OCI-LY7 (cell line): ENCODE data around the gene CMSS1. TPM values are rescaled to one million over a fixed set of nuclear protein-coding genes. Genes with fewer than 3 reads are reported as not detected.

ENCODE experiments used
- BruUV-seq: library from RNA; stranded (reverse); fragments of 400-500 nt; replicated peaks from 2 replicates; lab custom pipeline; 2021; lab: Mats Ljungman, UMichigan
- CTCF ChIA-PET: fragments of 300-600 bp; sonication (Branson Sonifier 250); formaldehyde crosslinking; loops from one replicate; lab custom pipeline; 2022; ENCODE audit warnings: antibody characterized with exemption; ENCODE audit not compliant: unreplicated experiment; lab: Charles Lee
- POLR2A ChIA-PET: fragments of 300-600 bp; sonication (Branson Sonifier 250); formaldehyde crosslinking; loops from one replicate; lab custom pipeline; 2022; ENCODE audit warnings: antibody characterized with exemption; lab: Charles Lee
- DNase-seq: peaks from one replicate; pipeline ENCODE4 v3.0.0-alpha.2; 2015; ENCODE audit warnings: low spot score
- H2AFZ ChIP-seq: fragments of 200-600 bp; sonication (generic), shearing (Covaris generic); 2 replicates; pipeline ENCODE4 v1.6.1; 2014; ENCODE audit warnings: mild to moderate bottlenecking, antibody characterized with exemption, low read length, moderate library complexity
- H3K27ac ChIP-seq: fragments of 200-600 bp; sonication (generic); 2 replicates; pipeline ENCODE4 v1.5.1; 2014; ENCODE audit warnings: mixed run types, low read depth, mild to moderate bottlenecking, moderate library complexity, low read length, inconsistent platforms; ENCODE audit not compliant: poor library complexity, severe bottlenecking
- H3K36me3 ChIP-seq: fragments of 200-600 bp; sonication (generic); 2 replicates; pipeline ENCODE4 v1.6.1; 2014; ENCODE audit warnings: mild to moderate bottlenecking, antibody characterized with exemption, low read length, moderate library complexity, mixed read lengths; ENCODE audit not compliant: insufficient read depth
- H3K4me1 ChIP-seq: fragments of 200-600 bp; sonication (generic); 2 replicates; pipeline ENCODE4 v1.5.1; 2014; ENCODE audit warnings: mild to moderate bottlenecking, low read length; ENCODE audit not compliant: insufficient read depth, poor library complexity, severe bottlenecking
- H3K4me2 ChIP-seq: fragments of 200-600 bp; sonication (generic); 2 replicates; pipeline ENCODE4 v1.6.1; 2014; ENCODE audit warnings: mild to moderate bottlenecking, low read length
- H3K4me3 ChIP-seq: fragments of 200-600 bp; sonication (generic); 2 replicates; pipeline ENCODE4 v1.5.1; 2014; ENCODE audit warnings: mild to moderate bottlenecking, low read depth, low read length; ENCODE audit not compliant: poor library complexity, severe bottlenecking
- H3K79me2 ChIP-seq: fragments of 200-600 bp; sonication (generic); 2 replicates; pipeline ENCODE4 v1.6.1; 2016; ENCODE audit warnings: low read depth, mild to moderate bottlenecking, low read length, moderate library complexity, mixed read lengths; ENCODE audit not compliant: insufficient read depth
- H3K9me2 ChIP-seq: fragments of 200-600 bp; sonication (generic); 2 replicates; pipeline ENCODE4 v1.6.1; 2016; ENCODE audit warnings: mild to moderate bottlenecking, low read length, mixed read lengths; ENCODE audit not compliant: insufficient read depth
- H3K9me3 ChIP-seq: fragments of 200-600 bp; sonication (generic); 2 replicates; pipeline ENCODE4 v1.6.1; 2014; ENCODE audit warnings: mild to moderate bottlenecking, mixed run types, low read length, mixed read lengths
- H4K20me1 ChIP-seq: fragments of 200-600 bp; sonication (generic); 2 replicates; pipeline ENCODE4 v1.6.1; 2014; ENCODE audit warnings: mild to moderate bottlenecking, antibody characterized with exemption, low read length, moderate library complexity, mixed read lengths; ENCODE audit not compliant: insufficient read depth
- CTCF ChIP-seq: fragments of 200-600 bp; sonication (generic); conservative IDR thresholded peaks from 2 replicates; pipeline ENCODE4 v1.5.1; 2014; ENCODE audit warnings: mild to moderate bottlenecking, antibody characterized with exemption, low read length, moderate library complexity, mixed read lengths
- EZH2phosphoT487 ChIP-seq: fragments of 200-600 bp; sonication (generic); IDR thresholded peaks from 2 replicates; pipeline ENCODE4 v1.6.1; 2018; ENCODE audit warnings: low read depth, borderline replicate concordance, mild to moderate bottlenecking, mixed run types, antibody characterized with exemption, low read length, moderate library complexity, mixed read lengths
- intact Hi-C: fragments of 100-400 bp; cut with micrococcal nuclease; formaldehyde crosslinking; loops from one replicate; pipeline ENCODE4 v1.10.0; 2022; ENCODE audit not compliant: unreplicated experiment
- total RNA-seq, 2 experiments: library from RNA; depleted of rRNA in 1 of 2; stranded (reverse); fragments of >200 nt in 1 of 2; shearing (Covaris generic) in 1 of 2; gene quantifications; 2 replicates each; pipeline ENCODE4 v1.2.3, GENCODE V29; 2014 to 2022

Gene CMSS1
- total RNA-seq, 2 experiments from 2014 or later: 25.7 to 46.6 TPM

GRCh38 chr3:100002599-100003350 is 185.1 kb downstream of the CMSS1 start:
- no peak for TF ChIP-seq EZH2phosphoT487
- TF ChIP-seq CTCF: no peak
- CTCF ChIA-PET: no interaction called here

GRCh38 chr3:100003609-100004503 is 186.2 kb downstream of the CMSS1 start:
- ChIA-PET CTCF (no interaction called here), POLR2A (no interaction called here)
- H3K9me2 ChIP-seq: no peaks in the 10 kb centered on the region
- DNase-seq: no peak
- H3K4me1 ChIP-seq: no peaks in the 10 kb centered on the region
- H3K4me3 ChIP-seq: no peak overlapping the region
- H3K4me2 ChIP-seq: no peak overlapping the region
- TF ChIP-seq CTCF (no peak), EZH2phosphoT487 (no peak)
- intact Hi-C loops: no loop called here
- no peaks in the 10 kb centered on the region for H3K9me3 ChIP-seq
- no peak overlapping the region for H2AFZ ChIP-seq
- H3K79me2 ChIP-seq: no peaks in the 10 kb centered on the region
- BruUV-seq: no TSS peak
- H4K20me1 ChIP-seq: no peaks in the 10 kb centered on the region
- H3K27ac ChIP-seq: no peak overlapping the region
- no peaks in the 10 kb centered on the region for H3K36me3 ChIP-seq

More at GRCh38 chr3:100002599-100003350, 185.1 kb downstream of the CMSS1 start:
- H4K20me1 ChIP-seq: no peaks in the 10 kb centered on the region
- H3K36me3 ChIP-seq: no peaks in the 10 kb centered on the region
- H3K4me2 ChIP-seq: no peak overlapping the region
- no peaks in the 10 kb centered on the region for H3K9me3 ChIP-seq
- no TSS peak for BruUV-seq
- no peak for DNase-seq
- no peaks in the 10 kb centered on the region for H3K9me2 ChIP-seq
- intact Hi-C loops: no loop called here
- no peak overlapping the region for H3K4me3 ChIP-seq
- H3K79me2 ChIP-seq: no peaks in the 10 kb centered on the region
- no peak overlapping the region for H2AFZ ChIP-seq
- no peak overlapping the region for H3K27ac ChIP-seq
- no peaks in the 10 kb centered on the region for H3K4me1 ChIP-seq
- POLR2A ChIA-PET: interaction anchor here (1.1 to 1.2 kb wide), 2 partner anchors 15 to 26 kb away, joined by 3 to 5 read pairs; no protein-coding TSS in a partner anchor
